Fibroblast of skin of left biceps (primary cell): ENCODE data around the gene HAUS3.
"Not testable (repeated sequence)": the region's sequence is repeated elsewhere in the genome, so short reads cannot be mapped to it uniquely, and the experiment has no call there.

Experiments
- DNase-seq, 2 experiments: peaks; one replicate each; pipeline ENCODE4 v3.0.0-alpha.2; 2013; ENCODE audit warnings: low read depth in 2 of 2

Gene HAUS3

DNA sequence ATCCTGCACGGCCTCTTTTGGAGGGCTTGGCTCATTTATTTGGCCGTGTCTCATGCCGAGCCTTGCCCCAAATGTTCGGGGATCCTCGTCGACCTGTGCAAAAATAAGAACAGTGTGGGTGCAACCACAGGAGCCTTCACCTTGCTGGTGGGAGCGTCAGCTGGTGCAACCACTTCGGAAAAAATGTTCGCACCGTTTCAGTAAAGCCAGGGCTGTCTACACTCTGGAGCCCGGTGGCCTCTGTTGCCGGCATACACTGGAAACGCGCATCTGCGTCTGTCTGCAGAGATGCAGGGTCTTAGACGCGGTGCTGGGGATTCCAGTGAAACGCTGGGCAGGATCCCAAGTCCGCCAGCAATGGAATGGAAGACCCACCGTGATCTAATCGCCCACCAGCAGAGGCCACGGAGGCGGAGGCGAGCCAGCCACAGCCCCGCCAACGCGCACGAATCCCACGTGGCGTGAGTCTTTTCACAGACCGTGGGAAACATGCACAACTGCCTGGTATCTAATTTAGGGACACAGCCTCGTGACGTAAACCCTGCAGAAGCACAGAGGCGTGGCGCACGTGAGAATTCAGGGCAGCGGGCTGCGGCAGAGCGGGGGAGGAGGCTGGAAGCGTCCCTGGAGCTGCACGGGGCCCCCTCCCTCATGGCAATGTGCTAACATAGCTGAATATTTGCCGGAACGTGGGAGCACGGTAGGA is 33.8 kb upstream of the HAUS3 start:
- no peak for DNase-seq

GRCh38 chr4:2275044-2275397 is 33.1 kb upstream of the HAUS3 start:
- DNase-seq, result not testable (repeated sequence)

DNA sequence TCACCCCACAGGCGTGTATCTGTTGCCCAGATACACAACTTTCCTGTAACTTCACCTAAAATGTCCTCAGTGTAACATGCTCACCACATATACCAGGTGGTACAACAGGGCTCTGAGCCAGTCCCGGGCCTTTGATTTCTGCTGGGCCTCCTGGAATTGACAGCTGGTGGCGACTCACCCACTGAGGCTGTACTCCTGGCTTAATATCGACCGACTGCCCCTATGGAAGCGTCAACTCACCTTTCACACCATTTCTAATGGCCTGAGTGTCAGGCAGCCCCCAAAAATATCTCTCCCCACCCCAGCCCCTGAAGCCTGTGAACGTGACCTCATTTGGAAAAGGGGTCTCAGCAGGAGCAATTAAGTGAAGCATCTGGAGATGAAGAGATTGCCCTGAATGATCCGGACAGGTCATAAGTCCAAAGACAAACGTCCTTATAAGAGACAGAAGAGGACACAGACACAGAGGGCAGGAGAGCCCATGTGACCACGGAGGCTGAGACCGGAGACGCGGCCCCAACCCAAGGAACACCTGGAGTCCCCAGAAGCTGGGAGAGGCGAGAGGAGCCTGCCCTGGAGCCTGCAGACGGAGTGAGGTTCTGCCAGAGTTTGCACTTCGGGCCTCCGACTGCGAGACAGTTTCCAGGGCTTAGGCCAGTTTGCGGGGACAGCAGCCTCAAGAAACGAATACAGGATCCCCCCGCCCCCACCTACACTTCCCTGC is 32.6 kb upstream of the HAUS3 start:
- DNase-seq, result no peak

GRCh38 chr4:2273657-2274319 is 31.9 kb upstream of the HAUS3 start:
- no peak for DNase-seq

DNA sequence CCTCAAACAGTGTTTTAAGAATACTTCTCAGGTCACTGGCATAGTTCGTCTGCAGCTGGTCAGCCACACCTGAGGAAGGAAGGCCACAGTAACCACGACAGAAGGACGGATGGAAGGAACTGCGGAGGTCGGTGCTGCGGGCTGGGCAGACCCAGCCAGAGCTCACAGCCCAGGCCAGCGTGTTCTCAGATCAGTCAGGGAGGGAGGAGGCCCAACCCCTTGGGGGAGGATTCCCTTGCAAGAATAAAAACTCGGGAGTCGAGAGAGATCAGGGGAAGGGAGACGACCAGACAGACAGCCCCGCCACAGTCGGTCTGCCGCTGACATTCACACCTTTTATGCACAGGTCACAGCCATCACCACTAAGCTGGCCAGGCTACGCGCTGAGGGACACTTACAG is 31.3 kb upstream of the HAUS3 start:
- no peak for DNase-seq

- DNase-seq, result no peak
Observed at GRCh38 chr4:2272828-2273120, 30.9 kb upstream of the HAUS3 start.

GRCh38 chr4:2272026-2272827 is 30.3 kb upstream of the HAUS3 start:
- DNase-seq, result no peak

- DNase-seq, result no peak
Observed at GRCh38 chr4:2271279-2272025, 29.5 kb upstream of the HAUS3 start.

DNA sequence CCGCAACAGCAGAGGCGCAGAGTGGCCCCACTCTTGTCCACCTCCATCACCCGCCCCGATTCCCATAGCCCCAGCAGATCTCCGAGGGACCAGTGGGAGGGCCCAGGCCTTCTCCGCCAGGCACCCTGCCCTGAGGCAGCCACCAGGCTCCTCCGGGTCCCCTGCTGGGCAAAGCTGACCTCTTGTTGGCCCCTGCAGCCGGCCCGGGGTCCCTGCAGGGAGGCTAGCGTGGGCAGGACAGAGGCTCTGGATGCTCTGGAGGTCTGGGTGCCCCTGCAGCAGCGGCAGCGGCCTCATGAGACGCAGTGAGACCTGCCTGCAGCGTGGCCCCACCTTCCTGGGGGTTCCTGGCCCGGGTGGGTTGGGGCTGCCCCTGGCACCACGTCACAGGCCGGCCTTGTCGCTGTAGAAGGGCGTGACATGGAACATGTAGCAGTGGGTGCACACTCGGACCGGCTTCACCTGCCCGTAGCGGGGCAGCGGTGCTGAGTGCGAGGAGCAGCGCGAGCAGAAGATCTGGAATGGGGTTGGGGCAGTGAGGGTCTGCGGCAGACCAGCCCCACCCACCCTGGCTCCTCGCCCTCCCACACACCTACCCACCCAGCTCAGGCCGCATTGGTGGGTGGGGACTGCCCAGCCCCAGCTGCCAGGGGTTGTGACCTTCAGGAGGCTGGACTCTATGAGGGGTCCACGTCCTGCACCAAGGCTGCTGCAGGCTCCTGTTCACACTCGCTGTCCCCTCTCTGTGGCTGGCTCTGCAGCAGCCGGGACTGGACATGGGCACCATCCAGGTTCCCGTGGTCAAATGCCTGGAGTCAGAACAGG is 28.6 kb upstream of the HAUS3 start:
- no peak for DNase-seq

GRCh38 chr4:2269618-2270163 is 27.8 kb upstream of the HAUS3 start:
- no peak for DNase-seq

DNA sequence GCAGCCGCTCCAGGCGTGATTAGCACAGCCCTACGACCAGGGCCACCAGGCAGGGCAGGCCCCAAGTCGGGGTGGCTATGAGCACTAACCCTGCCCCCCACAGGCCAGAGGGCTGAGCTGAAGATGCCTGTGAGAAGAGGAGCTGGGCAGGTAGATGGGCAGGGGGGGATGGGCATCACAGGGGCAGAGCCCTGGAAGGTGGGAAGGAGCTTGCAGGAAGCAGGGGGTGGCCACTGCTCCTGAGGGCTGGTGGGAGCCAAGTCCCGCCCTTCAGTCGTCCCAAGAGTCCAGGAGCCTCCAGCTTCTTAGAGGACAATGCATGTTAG is 27.2 kb upstream of the HAUS3 start:
- no peak for DNase-seq

- no peak for DNase-seq
Observed at GRCh38 chr4:2268357-2269205, 26.7 kb upstream of the HAUS3 start.

GRCh38 chr4:2267841-2268240 is 25.9 kb upstream of the HAUS3 start:
- no peak for DNase-seq

DNA sequence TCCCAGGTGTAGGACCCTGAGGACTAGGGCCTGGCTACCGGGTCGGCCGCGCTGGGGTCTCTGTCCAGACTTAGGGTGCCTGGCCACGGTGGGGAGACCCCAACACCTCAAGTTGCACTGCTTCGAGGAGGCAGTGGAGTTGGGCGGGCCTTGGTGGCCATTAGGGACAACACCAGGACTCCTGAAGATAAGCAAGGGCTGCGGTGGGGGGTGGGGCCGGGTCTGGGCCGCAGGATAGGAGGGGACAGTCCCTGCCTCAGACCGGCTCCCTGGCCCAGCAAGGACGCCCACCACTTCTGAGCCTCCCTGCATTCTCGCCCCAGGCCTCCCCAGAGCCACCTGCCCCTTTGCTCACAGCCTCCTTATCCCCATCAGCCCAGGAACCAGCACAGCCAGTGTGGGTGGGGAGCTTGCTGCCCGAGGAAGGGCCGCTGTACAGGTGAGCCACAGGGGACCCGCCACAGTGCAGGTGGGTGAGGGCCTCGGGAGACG is 25.4 kb upstream of the HAUS3 start:
- DNase-seq, result no peak

DNA sequence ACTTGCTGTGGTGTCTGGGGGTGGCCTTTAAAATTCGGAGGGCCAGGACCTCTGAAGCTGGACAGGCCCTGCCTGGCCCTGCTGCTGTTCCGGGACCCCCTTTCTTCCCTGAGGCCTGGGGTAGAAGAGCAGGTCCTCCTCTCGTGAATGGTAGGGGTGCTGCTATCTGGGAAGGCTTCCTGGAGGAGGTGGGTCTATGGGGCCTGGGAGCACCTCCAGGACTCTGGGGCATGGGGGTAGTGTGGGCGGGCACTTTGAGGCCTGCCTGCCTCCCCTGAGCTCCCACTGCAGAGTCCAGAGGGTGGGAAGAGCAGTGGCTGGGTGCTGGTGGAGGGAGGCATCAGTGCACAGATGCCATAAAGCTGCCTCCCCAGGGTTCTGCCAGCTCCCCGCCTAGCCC is 24.9 kb upstream of the HAUS3 start:
- DNase-seq, result no peak

DNA sequence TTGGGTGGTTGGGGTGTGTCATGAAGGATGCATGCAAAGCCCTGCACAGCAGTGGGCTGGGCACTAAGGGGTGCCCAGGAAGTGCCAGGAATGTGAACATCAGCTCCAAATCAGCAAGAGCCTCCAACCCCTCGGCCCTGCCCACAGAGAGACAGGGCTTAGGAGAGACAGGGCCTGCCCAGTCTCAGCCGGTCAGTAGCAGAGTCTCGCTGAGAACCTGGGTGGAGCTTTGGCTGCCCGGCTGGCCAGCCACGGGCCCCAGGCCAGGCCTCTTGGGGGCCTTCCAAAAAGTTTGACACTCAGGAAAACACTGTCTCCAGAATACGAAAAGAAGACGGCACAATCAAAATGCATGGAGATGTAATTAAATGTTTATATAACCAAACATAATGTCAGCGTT is 24.3 kb upstream of the HAUS3 start:
- no peak for DNase-seq

GRCh38 chr4:2265113-2266110 is 23.5 kb upstream of the HAUS3 start:
- no peak for DNase-seq

DNA sequence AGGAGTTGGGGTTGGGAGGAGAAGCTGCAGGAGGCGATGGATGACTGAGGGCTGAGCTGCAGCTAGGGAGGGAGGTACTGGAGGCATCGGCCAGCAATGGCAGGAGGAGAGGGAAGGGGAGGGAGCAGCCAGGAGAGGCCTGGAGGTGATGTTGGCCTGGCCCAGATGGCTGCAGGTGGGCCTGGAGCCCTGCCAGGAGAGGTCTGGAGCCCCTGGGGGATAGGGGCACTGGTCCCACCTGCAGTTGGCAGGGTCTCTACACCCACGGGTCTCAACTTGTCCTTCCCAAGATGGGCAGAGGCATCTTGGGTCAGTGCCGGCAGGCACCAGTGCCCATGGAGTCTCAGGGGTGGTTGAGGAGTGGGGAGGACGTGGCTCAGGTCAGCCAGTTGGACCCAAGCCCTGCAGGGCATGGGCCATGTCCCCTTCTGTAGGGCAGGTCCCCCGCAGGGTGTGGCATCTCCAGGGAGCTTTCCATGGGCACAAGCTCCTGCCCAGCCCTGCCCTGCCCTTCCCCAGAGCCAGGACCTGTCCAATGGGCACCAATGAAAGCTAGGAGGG is 22.6 kb upstream of the HAUS3 start:
- DNase-seq, result no peak
